Prostate gland (tissue), 2 donors: Measurements from ENCODE around the gene ANKRD62. TPM values are rescaled to one million over a fixed set of nuclear protein-coding genes. Genes with fewer than 3 reads are reported as not detected.
"Not testable (repeated sequence)": the region's sequence is repeated elsewhere in the genome, so short reads cannot be mapped to it uniquely, and the experiment has no call there.

ENCODE experiments used
- DNase-seq: peaks from one replicate; pipeline ENCODE4 v3.0.0-alpha.2; 2019; ENCODE audit warnings: low spot score
- H3K27ac ChIP-seq, 2 donors: fragments of 200-600 bp; sonication (generic); 2 replicates each; pipeline ENCODE4 v1.5.1; 2017 to 2019
- H3K27me3 ChIP-seq: fragments of 200-600 bp; sonication (generic); replicated peaks from 2 replicates; pipeline ENCODE4 v1.5.1; 2019; ENCODE audit not compliant: insufficient read depth
- H3K36me3 ChIP-seq, 2 donors: fragments of 200-600 bp; sonication (generic); 1 replicate in 1 of 2; 2 replicates in 1 of 2; pipeline versions ENCODE4 v1.5.1 to v1.8.1; 2017 to 2019
- H3K4me1 ChIP-seq: fragments of 200-600 bp; sonication (generic); replicated peaks from 2 replicates; pipeline ENCODE4 v1.5.1; 2019
- H3K4me3 ChIP-seq, 2 donors: fragments of 200-600 bp; sonication (generic); 2 replicates each; pipeline ENCODE4 v1.5.1; 2017 to 2019
- H3K9me3 ChIP-seq: fragments of 200-600 bp; sonication (generic); 2 replicates; pipeline ENCODE4 v1.5.1; 2017
- POLR2A ChIP-seq: fragments of 450-650 bp; IDR thresholded peaks from one replicate; pipeline ENCODE4 v1.6.1; 2016; ENCODE audit warnings: antibody characterized with exemption, mild to moderate bottlenecking
- POLR2AphosphoS5 ChIP-seq: sonication (generic); formaldehyde crosslinking; IDR thresholded peaks from one replicate; pipeline ENCODE4 v1.6.1; 2017; ENCODE audit warnings: antibody characterized with exemption
- WGBS: methylation state at CpG from one replicate; pipeline ENCODE4 v1.1.5; 2018; 5-methylcytosine and 5-hydroxymethylcytosine counted together
- intact Hi-C: fragments of 100-400 bp; cut with DNase I; formaldehyde crosslinking; loops from one replicate; pipeline ENCODE4 v1.14.2; 2022
- total RNA-seq, 2 donors: library from RNA; depleted of rRNA; stranded (reverse); fragments of >200 nt; gene quantifications; one replicate each; pipeline ENCODE4 v1.1.0, GENCODE V29; 2016
- TF ChIP-seq, protein P1 (sequence below), 4 experiments: fragments of 200-600 bp in 2 of 4; fragments of 450-650 bp in 2 of 4; sonication (generic) in 2 of 4; IDR thresholded peaks; 1 replicate in 3 of 4; 2 replicates in 1 of 4; pipeline ENCODE4 v1.5.1; 2016 to 2019; ENCODE audit warnings: antibody characterized with exemption in 4 of 4, mild to moderate bottlenecking in 2 of 4, moderate library complexity in 2 of 4

Gene ANKRD62
- total RNA-seq, 2 donors from 2014 or later = 4.3 TPM; not detected in 1

GRCh38 chr18:12119358-12119757 lies 25.7 kb downstream of the ANKRD62 start:
- TF ChIP-seq POLR2A = no peak
- intact Hi-C loops = no loop called here
- H3K9me3 ChIP-seq = no peaks in the 10 kb centered on the region
- H3K36me3 ChIP-seq = no peaks in the 10 kb centered on the region
- H3K4me1 ChIP-seq = peaks cover 2% of the 10 kb centered on the region
- DNase-seq = no peak
- no peaks in the 10 kb centered on the region for H3K27me3 ChIP-seq
- no peak overlapping the region for H3K4me3 ChIP-seq
- H3K27ac ChIP-seq = no peak overlapping the region
- WGBS = 97% methylated on average over 2 of the region's 2 CpGs

DNA sequence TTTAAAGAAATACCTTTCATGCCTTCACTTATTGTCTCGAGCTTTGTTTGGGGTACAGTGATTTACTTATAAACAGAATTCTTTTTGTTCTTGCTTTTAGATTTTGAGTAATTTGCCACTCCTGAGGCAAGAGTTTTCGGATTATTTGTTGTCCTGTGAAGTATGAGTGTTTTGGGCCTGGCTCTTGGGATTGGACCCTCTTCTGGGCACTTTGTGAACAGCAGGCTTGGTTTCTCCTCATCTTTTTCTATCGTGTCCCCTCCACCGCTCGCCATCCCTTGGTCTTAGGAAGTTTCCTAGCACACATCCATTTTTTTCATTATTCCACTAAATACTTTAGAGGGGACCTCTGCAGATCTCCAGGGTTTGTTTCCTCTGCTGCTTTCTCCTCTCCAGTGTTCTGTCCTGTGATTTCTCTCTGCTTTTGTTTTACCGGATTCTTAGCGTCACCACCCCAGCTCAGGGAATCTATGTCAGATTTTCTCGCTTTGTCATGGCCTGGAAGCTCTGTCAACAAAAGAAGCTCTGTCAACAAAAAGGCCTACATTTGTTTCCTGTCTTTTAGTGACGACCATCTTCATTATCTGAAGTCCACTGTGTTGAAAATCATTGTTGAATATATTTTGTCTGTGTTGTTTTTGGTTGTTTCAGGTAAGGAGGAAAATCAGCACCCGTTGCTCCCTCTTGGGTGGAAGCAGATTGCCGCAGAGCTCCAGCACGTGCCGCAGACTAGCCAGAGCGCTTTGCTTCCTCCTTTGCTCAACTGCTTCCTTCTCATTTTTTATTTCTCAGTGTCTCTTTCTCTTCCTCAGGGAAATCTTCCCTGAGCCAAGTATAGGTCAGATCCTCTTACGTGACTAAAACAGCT lies 27.8 kb downstream of the ANKRD62 start:
- Histone ChIP-seq H3K4me1 (no peaks in the 10 kb centered on the region), H3K4me3 (no peak overlapping the region), H3K27me3 (no peaks in the 10 kb centered on the region), H3K36me3 (no peaks in the 10 kb centered on the region), H3K27ac (no peak overlapping the region), H3K9me3 (no peaks in the 10 kb centered on the region)
- 64% methylated on average over 15 of the region's 15 CpGs for WGBS
- TF ChIP-seq POLR2AphosphoS5 (no peak), POLR2A (no peak)
- TF ChIP-seq, protein P1, sequence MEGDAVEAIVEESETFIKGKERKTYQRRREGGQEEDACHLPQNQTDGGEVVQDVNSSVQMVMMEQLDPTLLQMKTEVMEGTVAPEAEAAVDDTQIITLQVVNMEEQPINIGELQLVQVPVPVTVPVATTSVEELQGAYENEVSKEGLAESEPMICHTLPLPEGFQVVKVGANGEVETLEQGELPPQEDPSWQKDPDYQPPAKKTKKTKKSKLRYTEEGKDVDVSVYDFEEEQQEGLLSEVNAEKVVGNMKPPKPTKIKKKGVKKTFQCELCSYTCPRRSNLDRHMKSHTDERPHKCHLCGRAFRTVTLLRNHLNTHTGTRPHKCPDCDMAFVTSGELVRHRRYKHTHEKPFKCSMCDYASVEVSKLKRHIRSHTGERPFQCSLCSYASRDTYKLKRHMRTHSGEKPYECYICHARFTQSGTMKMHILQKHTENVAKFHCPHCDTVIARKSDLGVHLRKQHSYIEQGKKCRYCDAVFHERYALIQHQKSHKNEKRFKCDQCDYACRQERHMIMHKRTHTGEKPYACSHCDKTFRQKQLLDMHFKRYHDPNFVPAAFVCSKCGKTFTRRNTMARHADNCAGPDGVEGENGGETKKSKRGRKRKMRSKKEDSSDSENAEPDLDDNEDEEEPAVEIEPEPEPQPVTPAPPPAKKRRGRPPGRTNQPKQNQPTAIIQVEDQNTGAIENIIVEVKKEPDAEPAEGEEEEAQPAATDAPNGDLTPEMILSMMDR (IDR thresholded peaks at IDR 0.05) = no peak
- no peak for DNase-seq
- intact Hi-C loops = no loop called here

GRCh38 chr18:12122043-12122389 lies 28.4 kb downstream of the ANKRD62 start:
- WGBS = 90% methylated on average over 3 of the region's 3 CpGs
- H3K27ac ChIP-seq, H3K27me3 ChIP-seq, H3K4me1 ChIP-seq, intact Hi-C loops, H3K4me3 ChIP-seq, DNase-seq, H3K9me3 ChIP-seq, H3K36me3 ChIP-seq: not testable (repeated sequence)

- intact Hi-C loops, H3K9me3 ChIP-seq, H3K36me3 ChIP-seq, H3K4me1 ChIP-seq, H3K4me3 ChIP-seq, H3K27ac ChIP-seq, H3K27me3 ChIP-seq, DNase-seq: not testable (repeated sequence)
- 78% methylated on average over 4 of the region's 4 CpGs for WGBS
These were observed 34.0 kb downstream of the ANKRD62 start for GRCh38 chr18:12127647-12128046.

DNA sequence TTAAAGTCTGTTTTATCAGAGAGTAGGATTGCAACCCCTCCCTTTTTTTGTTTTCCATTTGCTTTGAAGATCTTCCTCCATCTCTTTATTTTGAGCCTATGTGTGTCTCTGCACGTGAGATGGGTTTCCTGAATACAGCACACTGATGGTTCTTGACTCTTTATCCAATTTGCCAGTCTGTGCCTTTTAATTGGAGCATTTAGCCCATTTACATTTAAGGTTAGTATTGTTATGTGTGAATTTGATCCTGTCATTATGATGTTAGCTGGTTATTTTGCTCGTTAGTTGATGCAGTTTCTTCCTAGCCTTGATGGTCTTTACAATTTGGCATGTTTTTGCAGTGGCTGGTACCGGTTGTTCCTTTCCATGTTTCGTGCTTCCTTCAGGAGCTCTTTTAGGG lies 45.2 kb downstream of the ANKRD62 start:
- intact Hi-C loops, H3K27ac ChIP-seq, H3K4me3 ChIP-seq, H3K27me3 ChIP-seq, H3K4me1 ChIP-seq, H3K36me3 ChIP-seq, DNase-seq, H3K9me3 ChIP-seq: not testable (repeated sequence)
- 89% methylated on average over 4 of the region's 4 CpGs for WGBS

GRCh38 chr18:12140866-12141265 lies 47.2 kb downstream of the ANKRD62 start:
- 92% methylated on average over 11 of the region's 12 CpGs for WGBS
- H3K27ac ChIP-seq, intact Hi-C loops, H3K9me3 ChIP-seq, H3K27me3 ChIP-seq, H3K36me3 ChIP-seq, DNase-seq, H3K4me1 ChIP-seq, H3K4me3 ChIP-seq: not testable (repeated sequence)

DNA sequence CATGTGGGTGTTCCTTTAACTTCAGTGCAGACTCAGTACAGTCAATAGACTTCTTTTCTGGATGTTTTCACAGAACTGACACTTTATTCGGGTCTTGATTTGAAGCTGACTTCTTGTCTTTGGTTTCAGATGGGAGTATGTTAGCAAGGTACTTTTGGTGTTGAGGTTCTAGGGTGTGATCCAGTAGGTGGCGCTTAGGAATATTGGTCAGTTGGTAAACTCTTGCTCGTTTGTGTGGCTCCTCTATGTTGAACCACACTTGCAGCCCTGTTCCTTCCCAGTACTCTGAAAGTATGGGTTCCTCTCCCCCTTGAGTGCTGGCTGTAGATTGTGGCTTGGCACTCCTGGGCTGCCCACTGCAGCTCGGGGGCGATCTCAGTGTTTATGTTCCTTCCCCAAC lies 48.1 kb downstream of the ANKRD62 start:
- DNase-seq, H3K4me1 ChIP-seq, H3K9me3 ChIP-seq, H3K4me3 ChIP-seq, intact Hi-C loops, H3K36me3 ChIP-seq, H3K27me3 ChIP-seq, H3K27ac ChIP-seq: not testable (repeated sequence)
- WGBS = no CpG with 5 or more reads among the region's 5 CpGs

DNA sequence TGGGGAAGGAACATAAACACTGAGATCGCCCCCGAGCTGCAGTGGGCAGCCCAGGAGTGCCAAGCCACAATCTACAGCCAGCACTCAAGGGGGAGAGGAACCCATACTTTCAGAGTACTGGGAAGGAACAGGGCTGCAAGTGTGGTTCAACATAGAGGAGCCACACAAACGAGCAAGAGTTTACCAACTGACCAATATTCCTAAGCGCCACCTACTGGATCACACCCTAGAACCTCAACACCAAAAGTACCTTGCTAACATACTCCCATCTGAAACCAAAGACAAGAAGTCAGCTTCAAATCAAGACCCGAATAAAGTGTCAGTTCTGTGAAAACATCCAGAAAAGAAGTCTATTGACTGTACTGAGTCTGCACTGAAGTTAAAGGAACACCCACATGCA lies 55.8 kb downstream of the ANKRD62 start:
- intact Hi-C loops, H3K36me3 ChIP-seq, DNase-seq: not testable (repeated sequence)

More for the DNA sequence above, 55.8 kb downstream of the ANKRD62 start:
- not testable (repeated sequence) for H3K27ac ChIP-seq, H3K27me3 ChIP-seq, H3K9me3 ChIP-seq, H3K4me3 ChIP-seq, H3K4me1 ChIP-seq
- no CpG with 5 or more reads among the region's 5 CpGs for WGBS
